ENCODE results near the gene MEF2B. TPM values are rescaled to one million over a fixed set of nuclear protein-coding genes. Genes with fewer than 3 reads are reported as not detected.
A peak's percentile ranks its signal among the peaks of the same experiment; 100 is the strongest.

Gene MEF2B
- total and polyA plus RNA-seq, 10 of the 15 experiments (the other 5 are each of a cell fraction or from before 2014, with no cell fraction given): 0.09 to 33.0 (median 8.9) TPM

- peak overlapping the region; percentile 78; the same call in 1 of the 2 replicates for H3K4me3 ChIP-seq
- CTCF ChIA-PET: no interaction called here
Measured at GRCh38 chr19:19193926-19194325, 23.9 kb upstream of the MEF2B start.

GRCh38 chr19:19192910-19193423, 22.9 kb upstream of the MEF2B start:
- ChIA-PET CTCF (interaction anchor here (0.6 to 2.3 kb wide), 6 partner anchors 10 to 297 kb away, joined by 3 to 13 read pairs (median 4); partner anchors contain the start of genes COPE, DDX49 and NR2C2AP), POLR2A (interaction anchor here (0.6 to 3.0 kb wide), 11 partner anchors 9 to 537 kb away, joined by 3 to 25 read pairs (median 5); partner anchors contain the start of genes GATAD2A, MEF2B and NR2C2AP), SMC1A (ENCODE audit: uncharacterized antibody, unreplicated experiment) (interaction anchor here (0.7 to 2.1 kb wide), 7 partner anchors 8 to 170 kb away, joined by 3 to 12 read pairs (median 5); partner anchors contain the start of gene NR2C2AP), RAD21 (ENCODE audit: unreplicated experiment) (interaction anchor here (0.6 to 2.2 kb wide), 4 partner anchors 10 to 43 kb away, joined by 3 to 15 read pairs (median 4); partner anchors contain the start of gene NR2C2AP)
- BruUV-seq (replicated peaks): TSS peak; percentile 93
- peaks cover 34% of the 10 kb centered on the region for H3K79me2 ChIP-seq (ENCODE audit: control insufficient read depth, insufficient read depth, low read length)
- under 1% methylated on average over 22 of the region's 22 CpGs for WGBS (ENCODE audit: insufficient coverage, insufficient replicate concordance, low lambda C conversion rate, missing lambda C conversion rate)
- peaks cover 11% of the 10 kb centered on the region for H3K4me1 ChIP-seq (ENCODE audit: control insufficient read depth, insufficient read depth, low read length)
- in situ Hi-C loops (cut with MboI) (no loop called here), intact Hi-C loops (cut with micrococcal nuclease; ENCODE audit: unreplicated experiment) (loop anchor here (2.0 kb wide), 1 partner anchor 128 kb away; the partner anchor contains the start of genes MAU2 and SUGP1)
- peaks cover 5% of the 10 kb centered on the region in 2 experiments; a peak in 3 of 4 replicates for H3K36me3 ChIP-seq (ENCODE audit: control insufficient read depth in 2 of 2, insufficient read depth in 2 of 2, low read length in 1 of 2)
- ATAC-seq (peak; percentile 26), FAIRE-seq (no peak), DNase-seq (ENCODE audit: low read depth, low spot score) (no peak)
- H3K4me2 ChIP-seq (ENCODE audit: control insufficient read depth, insufficient read depth): peak overlapping the region; percentile 98
- peak overlapping the region; percentile 92 for H2AFZ ChIP-seq (ENCODE audit: control insufficient read depth, low read depth, low read length)
- H4K20me1 ChIP-seq (ENCODE audit: control insufficient read depth, insufficient read depth): no peaks in the 10 kb centered on the region
- H3K27me3 ChIP-seq (replicated peaks in 1 of 2; ENCODE audit: control insufficient read depth in 2 of 2, insufficient read depth in 2 of 2, low read length in 1 of 2): no peaks in the 10 kb centered on the region
- peak overlapping the region; percentile 78 for H3K4me3 ChIP-seq
- H3K27ac ChIP-seq (ENCODE audit: control insufficient read depth, insufficient read depth): peak overlapping the region; percentile 93
- H3K9me3 ChIP-seq (replicated peaks; ENCODE audit: control insufficient read depth, insufficient read depth, low read length): no peaks in the 10 kb centered on the region
- peak overlapping the region; percentile 96 for H3K9ac ChIP-seq (ENCODE audit: control insufficient read depth, insufficient read depth, low read length)
- TF ChIP-seq NKRF (conservative IDR thresholded peaks at IDR 0.05) (peak; percentile 53; the same call in 1 of the 2 replicates), RAD51 (IDR thresholded peaks at IDR 0.05) (peak; percentile 79), SMARCA5 (IDR thresholded peaks at IDR 0.05) (0 out of 2 replicates have a peak, but pooled peaks have one; percentile 16), RUNX3 (IDR thresholded peaks at IDR 0.05; ENCODE audit: low read length) (0 out of 2 replicates have a peak, but pooled peaks have one; percentile 9), RELB (IDR thresholded peaks at IDR 0.05; ENCODE audit: low read depth) (no peak), TAF1 (IDR thresholded peaks at IDR 0.05; ENCODE audit: borderline replicate concordance, low read depth, low read length) (peak; percentile 65; the same call in 1 of the 2 replicates), ZNF384 (IDR thresholded peaks at IDR 0.05; ENCODE audit: borderline replicate concordance, low read depth, low read length) (peak; percentile 29; the same call in 1 of the 2 replicates), PBX3 (IDR thresholded peaks at IDR 0.05; ENCODE audit: insufficient replicate concordance, low read depth, low read length) (peak; percentile 62)

More at GRCh38 chr19:19193926-19194325, 23.9 kb upstream of the MEF2B start:
- no peaks in the 10 kb centered on the region for H3K9me3 ChIP-seq (replicated peaks; ENCODE audit: control insufficient read depth, insufficient read depth, low read length)
- in situ Hi-C loops (cut with MboI): no loop called here
- no peak for ATAC-seq
- H4K20me1 ChIP-seq (ENCODE audit: control insufficient read depth, insufficient read depth): no peaks in the 10 kb centered on the region
- no peak for TF ChIP-seq HCFC1 (IDR thresholded peaks at IDR 0.05; ENCODE audit: low read length)
- TF ChIP-seq IKZF1 (conservative IDR thresholded peaks at IDR 0.05): 0 out of 2 replicates have a peak, but pooled peaks have one; percentile 27
- peaks cover 34% of the 10 kb centered on the region for H3K79me2 ChIP-seq (ENCODE audit: control insufficient read depth, insufficient read depth, low read length)
- WGBS (ENCODE audit: insufficient coverage, insufficient replicate concordance, low lambda C conversion rate, missing lambda C conversion rate): 68% methylated on average over 5 of the region's 5 CpGs
- BruUV-seq (replicated peaks): no TSS peak
- SMC1A ChIA-PET (ENCODE audit: uncharacterized antibody, unreplicated experiment): interaction anchor here (0.7 to 2.1 kb wide), 4 partner anchors 7 to 48 kb away, joined by 3 to 12 read pairs (median 6); partner anchors contain the start of gene NR2C2AP
- POLR2A ChIA-PET: interaction anchor here (0.6 to 1.1 kb wide), 5 partner anchors 12 to 536 kb away, joined by 4 to 8 read pairs (median 4); partner anchors contain the start of gene GATAD2A
- H3K4me2 ChIP-seq (ENCODE audit: control insufficient read depth, insufficient read depth): peak overlapping the region; percentile 98
- DNase-seq (ENCODE audit: low read depth, low spot score): no peak
- no peak for FAIRE-seq
- peaks cover 5 to 8% of the 10 kb centered on the region in 2 experiments; a peak in 3 of 4 replicates for H3K36me3 ChIP-seq (ENCODE audit: control insufficient read depth in 2 of 2, insufficient read depth in 2 of 2, low read length in 1 of 2)
- H3K27me3 ChIP-seq (replicated peaks in 1 of 2; ENCODE audit: control insufficient read depth in 2 of 2, insufficient read depth in 2 of 2, low read length in 1 of 2): no peaks in the 10 kb centered on the region
- H3K9ac ChIP-seq (ENCODE audit: control insufficient read depth, insufficient read depth, low read length): peak overlapping the region; percentile 96
- H3K4me1 ChIP-seq (ENCODE audit: control insufficient read depth, insufficient read depth, low read length): peaks cover 11% of the 10 kb centered on the region
- H2AFZ ChIP-seq (ENCODE audit: control insufficient read depth, low read depth, low read length): no peak overlapping the region
- RAD21 ChIA-PET (ENCODE audit: unreplicated experiment): interaction anchor here (0.6 to 1.6 kb wide), 2 partner anchors 9 to 44 kb away, joined by 3 to 5 read pairs; partner anchors contain the start of gene NR2C2AP
- peak overlapping the region; percentile 93; the same call in 1 of the 2 replicates for H3K27ac ChIP-seq (ENCODE audit: control insufficient read depth, insufficient read depth)
- intact Hi-C loops (cut with micrococcal nuclease; ENCODE audit: unreplicated experiment): loop anchor here (2.0 kb wide), 1 partner anchor 127 kb away; the partner anchor contains the start of genes MAU2 and SUGP1
